Endothelial cell of umbilical vein (primary cell): ENCODE measurements around the gene ZNF749.

ENCODE experiments used
- EZH2 ChIP-seq: IDR thresholded peaks from 2 replicates; pipeline ENCODE4 v1.6.1; 2012; ENCODE audit warnings: borderline replicate concordance, low read depth, mild to moderate bottlenecking, moderate library complexity, low read length, inconsistent platforms; ENCODE audit not compliant: severe bottlenecking
- FOS ChIP-seq: IDR thresholded peaks from 2 replicates; pipeline ENCODE4 v1.6.1; 2011; ENCODE audit warnings: mild to moderate bottlenecking, low read length, moderate library complexity, borderline replicate concordance; ENCODE audit not compliant: insufficient read depth
- GATA2 ChIP-seq: IDR thresholded peaks from 2 replicates; pipeline ENCODE4 v1.7.0; 2011; ENCODE audit warnings: low read depth, mild to moderate bottlenecking, moderate library complexity, mixed read lengths, low read length; ENCODE audit not compliant: insufficient read length, insufficient read depth
- MAX ChIP-seq: IDR thresholded peaks from 2 replicates; pipeline ENCODE4 v1.6.1; 2011; ENCODE audit not compliant: insufficient read depth, insufficient read length
- POLR2A ChIP-seq: IDR thresholded peaks from 2 replicates; pipeline ENCODE4 v1.6.1; 2012; ENCODE audit warnings: low read depth, mild to moderate bottlenecking, control low read depth, low read length
- POLR2AphosphoS5 ChIP-seq: IDR thresholded peaks from 2 replicates; pipeline ENCODE4 v1.6.1; 2012; ENCODE audit warnings: low read depth, mild to moderate bottlenecking, control low read depth, low read length, moderate library complexity; ENCODE audit not compliant: insufficient read depth
- TF ChIP-seq, protein P1 (sequence below), 2 donors: IDR thresholded peaks; 1 replicate in 1 of 2; 2 replicates in 1 of 2; pipeline ENCODE4 v1.5.1; 2011; ENCODE audit warnings: low read length in 2 of 2, mild to moderate bottlenecking in 2 of 2, moderate library complexity in 2 of 2, control low read depth in 1 of 2, inconsistent platforms in 1 of 2, low read depth in 1 of 2; ENCODE audit not compliant: insufficient read depth in 1 of 2; ENCODE audit errors: extremely low read depth in 1 of 2

GRCh38 chr19:57434386-57435061 is 601 bp upstream of the ZNF749 start:
- TF ChIP-seq, protein P1, sequence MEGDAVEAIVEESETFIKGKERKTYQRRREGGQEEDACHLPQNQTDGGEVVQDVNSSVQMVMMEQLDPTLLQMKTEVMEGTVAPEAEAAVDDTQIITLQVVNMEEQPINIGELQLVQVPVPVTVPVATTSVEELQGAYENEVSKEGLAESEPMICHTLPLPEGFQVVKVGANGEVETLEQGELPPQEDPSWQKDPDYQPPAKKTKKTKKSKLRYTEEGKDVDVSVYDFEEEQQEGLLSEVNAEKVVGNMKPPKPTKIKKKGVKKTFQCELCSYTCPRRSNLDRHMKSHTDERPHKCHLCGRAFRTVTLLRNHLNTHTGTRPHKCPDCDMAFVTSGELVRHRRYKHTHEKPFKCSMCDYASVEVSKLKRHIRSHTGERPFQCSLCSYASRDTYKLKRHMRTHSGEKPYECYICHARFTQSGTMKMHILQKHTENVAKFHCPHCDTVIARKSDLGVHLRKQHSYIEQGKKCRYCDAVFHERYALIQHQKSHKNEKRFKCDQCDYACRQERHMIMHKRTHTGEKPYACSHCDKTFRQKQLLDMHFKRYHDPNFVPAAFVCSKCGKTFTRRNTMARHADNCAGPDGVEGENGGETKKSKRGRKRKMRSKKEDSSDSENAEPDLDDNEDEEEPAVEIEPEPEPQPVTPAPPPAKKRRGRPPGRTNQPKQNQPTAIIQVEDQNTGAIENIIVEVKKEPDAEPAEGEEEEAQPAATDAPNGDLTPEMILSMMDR (IDR thresholded peaks at IDR 0.05; ENCODE audit: extremely low read depth in 1 of 2, insufficient read depth in 1 of 2, low read depth in 1 of 2, low read length in 2 of 2): no peak
- TF ChIP-seq EZH2 (no peak), POLR2A (no peak), MAX (no peak), POLR2AphosphoS5 (no peak), GATA2 (no peak), FOS (no peak)
